GM21825 (cell line): ENCODE data around the gene ZNF469.

Source experiments
- ATAC-seq: cut with Tn5 transposase; IDR thresholded peaks from one replicate; pipeline ENCODE4 v1.9.1; 2021; ENCODE audit warnings: mild to moderate bottlenecking, moderate library complexity; ENCODE audit not compliant: unreplicated experiment

Gene ZNF469

GRCh38 chr16:88347656-88348376, 34.9 kb upstream of the ZNF469 start:
- no peak for ATAC-seq

DNA sequence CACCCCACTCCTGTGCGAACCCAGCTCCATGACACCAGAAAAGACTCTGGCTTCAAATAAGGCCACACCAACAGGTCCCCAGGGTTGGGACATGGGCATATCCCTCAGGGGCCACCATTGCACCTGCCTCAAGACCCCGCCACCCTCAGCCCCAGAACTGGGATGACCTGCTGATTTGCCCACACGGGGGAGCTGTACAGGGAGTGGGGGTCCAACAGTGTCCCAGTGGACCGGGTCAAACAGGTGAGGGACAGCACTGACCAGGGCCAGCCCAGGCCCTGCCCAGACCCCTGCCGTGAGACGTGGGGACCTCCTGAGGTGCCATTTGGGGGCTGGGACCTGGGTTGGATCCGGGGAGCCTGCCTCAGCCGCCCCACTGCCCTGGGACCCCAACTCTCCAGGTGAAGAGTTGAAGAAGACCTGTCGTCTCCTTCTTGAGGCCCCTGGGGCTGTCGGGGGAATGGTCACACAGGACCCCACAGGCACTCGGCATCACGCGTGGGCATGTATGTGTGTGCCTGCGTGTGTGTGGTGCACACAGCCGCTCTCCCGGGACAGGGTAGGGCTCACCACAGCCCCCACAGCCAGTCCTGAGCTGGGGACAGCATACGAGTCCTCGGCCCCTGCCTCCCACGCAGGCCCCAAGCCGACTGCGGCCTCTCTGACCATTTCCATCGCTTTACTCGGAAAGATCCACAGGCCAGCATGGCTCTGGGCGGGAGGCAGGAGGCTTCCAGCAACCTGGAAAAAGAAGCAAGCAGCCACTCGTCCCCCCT, 34.2 kb upstream of the ZNF469 start:
- ATAC-seq = no peak

GRCh38 chr16:88349153-88349902, 33.4 kb upstream of the ZNF469 start:
- ATAC-seq = no peak

DNA sequence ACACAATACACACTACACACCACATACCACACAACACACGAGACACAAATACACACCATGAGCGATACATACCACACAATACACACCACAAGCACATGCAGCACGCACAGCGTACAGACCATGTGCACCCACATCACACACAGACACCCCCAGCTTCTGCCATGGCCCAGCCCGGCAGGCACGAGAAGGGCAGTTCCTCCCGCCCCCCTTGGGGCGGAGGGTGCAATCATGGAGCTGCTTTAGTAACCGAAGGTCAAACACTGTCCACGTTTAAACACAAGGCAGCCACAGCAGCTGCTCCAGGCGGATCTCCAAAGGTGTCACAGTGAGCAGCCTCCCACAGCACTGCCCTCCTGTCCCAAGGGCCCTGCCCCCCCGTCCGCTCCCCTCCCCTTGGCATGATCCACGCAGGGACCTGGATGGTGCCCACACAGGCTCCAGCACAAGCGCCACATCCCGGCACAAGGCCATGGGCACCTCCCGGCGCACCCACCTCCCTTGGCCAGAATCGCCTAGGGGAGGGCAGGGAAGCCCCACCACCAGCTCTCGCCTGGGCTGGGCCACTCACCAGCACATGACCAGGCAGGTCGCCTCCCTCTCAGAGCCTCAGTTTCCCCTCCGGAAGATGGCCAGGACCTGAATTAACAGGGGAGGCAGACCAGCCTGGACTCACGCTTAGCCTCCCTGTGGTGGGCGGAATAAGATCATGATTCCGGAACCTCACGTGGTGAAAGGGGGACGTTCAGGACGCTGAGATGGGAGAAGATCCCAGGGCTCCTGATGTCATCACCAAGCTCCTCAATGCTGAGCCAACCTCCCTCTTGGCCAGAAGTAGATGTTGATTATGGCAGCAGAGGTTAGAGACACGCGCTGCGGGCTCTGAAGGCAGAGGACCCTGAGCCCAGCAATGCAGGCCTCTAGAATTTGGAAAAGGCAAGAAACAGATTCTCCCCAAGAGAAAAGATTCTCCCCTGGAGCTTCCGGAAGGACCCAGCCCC, 32.6 kb upstream of the ZNF469 start:
- no peak for ATAC-seq

GRCh38 chr16:88350922-88351321, 31.8 kb upstream of the ZNF469 start:
- no peak for ATAC-seq

- no peak for ATAC-seq
These were observed 31.2 kb upstream of the ZNF469 start for GRCh38 chr16:88351491-88352101.

GRCh38 chr16:88352261-88353200, 30.2 kb upstream of the ZNF469 start:
- no peak for ATAC-seq

GRCh38 chr16:88353232-88353631, 29.5 kb upstream of the ZNF469 start:
- no peak for ATAC-seq

- no peak for ATAC-seq
These were observed 29.1 kb upstream of the ZNF469 start for GRCh38 chr16:88353691-88354090.

DNA sequence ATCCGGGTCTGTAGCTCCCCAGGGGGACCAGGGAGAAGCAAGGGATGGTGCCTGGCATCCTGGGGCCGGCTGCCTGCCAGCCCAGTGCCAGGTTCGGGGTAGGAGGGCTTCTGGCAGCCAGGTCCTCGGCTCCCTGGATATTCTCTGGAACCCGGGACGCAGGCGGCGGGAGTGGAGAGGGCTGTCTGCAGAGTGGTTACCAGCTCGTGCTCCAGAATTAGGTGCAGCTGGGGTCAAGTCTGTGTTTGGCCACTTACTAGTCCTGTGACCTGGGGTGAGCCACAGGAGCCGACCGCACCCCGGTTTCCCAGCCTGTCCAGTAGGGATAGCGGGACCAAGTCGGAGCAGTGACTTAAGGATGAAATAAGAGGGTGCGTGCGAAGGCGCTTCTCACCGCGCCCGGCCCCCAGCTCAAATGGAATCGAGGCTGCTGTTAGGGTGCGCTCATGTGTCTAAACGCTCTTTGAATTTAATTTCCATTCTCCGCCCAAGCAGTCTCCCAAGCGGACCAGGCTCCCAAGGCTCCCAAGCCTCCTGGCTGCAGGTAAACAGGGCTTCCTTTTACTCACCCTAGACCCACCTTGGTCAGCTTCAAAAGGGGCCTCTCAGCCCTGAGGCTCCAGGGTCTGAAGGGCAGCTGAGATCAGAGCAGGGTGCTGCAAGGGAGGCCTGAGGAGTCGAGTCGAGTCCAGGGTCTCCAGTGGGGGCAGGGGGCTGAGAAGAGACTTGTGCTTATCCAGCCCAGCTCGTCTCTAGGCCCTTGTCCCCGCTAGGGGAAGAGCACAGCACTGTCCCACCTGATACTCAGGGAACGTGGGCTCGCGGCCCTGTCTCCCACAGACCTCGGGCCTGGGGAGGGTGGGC, 28.3 kb upstream of the ZNF469 start:
- no peak for ATAC-seq

DNA sequence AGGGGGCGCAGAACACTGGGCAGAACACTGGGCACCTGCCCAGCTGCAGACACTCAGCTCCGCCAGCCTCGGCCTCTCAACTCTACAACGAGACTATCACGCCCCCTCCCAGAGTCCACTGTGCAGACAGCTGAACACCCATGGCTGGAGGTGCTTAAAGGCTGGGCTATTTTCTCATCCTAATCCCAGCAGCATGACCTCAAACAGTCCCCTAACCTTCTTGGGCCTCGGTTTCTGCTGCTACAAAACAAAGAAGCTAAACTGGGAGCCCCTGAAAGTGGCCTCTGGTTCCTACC, 27.7 kb upstream of the ZNF469 start:
- ATAC-seq = no peak

DNA sequence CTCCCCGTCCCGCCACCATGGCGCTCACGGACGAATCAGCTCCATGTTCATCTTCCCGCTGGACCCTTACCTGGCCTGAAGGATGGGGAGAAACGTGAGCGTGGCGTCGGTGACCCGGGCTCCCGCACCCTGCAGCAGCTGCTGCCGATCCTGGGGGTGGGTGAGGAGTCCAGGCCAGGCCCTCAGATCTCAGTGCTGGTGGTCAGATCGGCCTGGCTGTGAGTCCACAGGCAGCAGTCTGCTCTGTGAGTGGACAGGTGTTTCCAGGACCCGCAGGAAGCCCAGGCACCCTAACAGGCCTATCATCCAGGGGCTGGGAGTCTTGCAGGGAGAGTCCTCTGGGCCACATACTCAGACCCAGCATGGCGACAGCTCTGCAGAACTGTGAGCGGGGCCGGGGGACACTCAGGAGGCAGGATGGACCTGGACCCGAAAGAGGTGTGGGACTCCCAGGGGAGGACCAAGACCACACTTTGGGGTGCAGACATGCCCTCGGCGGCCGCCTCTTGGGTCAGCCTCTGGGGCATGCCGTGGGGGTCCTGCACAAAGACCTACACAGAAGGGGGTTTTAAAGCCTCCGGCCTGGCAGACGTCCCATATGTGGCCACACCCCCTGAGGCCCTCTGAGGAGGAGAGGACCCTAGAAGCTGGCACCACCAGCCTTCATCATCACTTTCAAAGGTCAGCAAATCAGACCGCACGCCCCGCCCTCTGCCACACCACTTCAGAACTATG, 27.2 kb upstream of the ZNF469 start:
- no peak for ATAC-seq

GRCh38 chr16:88356124-88356726, 26.5 kb upstream of the ZNF469 start:
- no peak for ATAC-seq

- ATAC-seq = no peak
These were observed 26.0 kb upstream of the ZNF469 start for GRCh38 chr16:88356727-88357199.

GRCh38 chr16:88357317-88358022, 25.3 kb upstream of the ZNF469 start:
- no peak for ATAC-seq

GRCh38 chr16:88358023-88358420, 24.7 kb upstream of the ZNF469 start:
- ATAC-seq = no peak
